Mesothelial cell of epicardium (in vitro differentiated cells): ENCODE results near the gene NME1. TPM values are rescaled to one million over a fixed set of nuclear protein-coding genes. Genes with fewer than 3 reads are reported as not detected.
A peak's percentile ranks its signal among the peaks of the same experiment; 100 is the strongest.
"Not testable (repeated sequence)": the region's sequence is repeated elsewhere in the genome, so short reads cannot be mapped to it uniquely, and the experiment has no call there.

Experiments
- DNase-seq, 2 experiments: peaks; one replicate each; pipeline ENCODE4 v3.0.0; 2021; ENCODE audit warnings: low spot score in 2 of 2; ENCODE audit not compliant: unreplicated experiment in 2 of 2
- H3K27ac Mint-ChIP-seq: 2 replicates; pipeline ENCODE4 v1.8.0; 2021; ENCODE audit warnings: mixed read lengths
- H3K27me3 Mint-ChIP-seq: 2 replicates; pipeline ENCODE4 v1.8.0; 2021; ENCODE audit warnings: low read depth, mixed read lengths
- H3K36me3 Mint-ChIP-seq: 2 replicates; pipeline ENCODE4 v1.8.0; 2021; ENCODE audit warnings: mixed read lengths
- H3K4me1 Mint-ChIP-seq: 2 replicates; pipeline ENCODE4 v1.8.0; 2021; ENCODE audit warnings: mixed read lengths
- H3K4me3 Mint-ChIP-seq: 2 replicates; pipeline ENCODE4 v1.8.0; 2021; ENCODE audit warnings: mild to moderate bottlenecking, moderate library complexity, mixed read lengths
- H3K9me3 Mint-ChIP-seq: 2 replicates; pipeline ENCODE4 v1.8.0; 2021; ENCODE audit warnings: mixed read lengths
- total RNA-seq: library from RNA; stranded (reverse); gene quantifications from 3 replicates; pipeline ENCODE4 v1.2.1, GENCODE V29; 2021
- TF ChIP-seq, protein P1 (sequence below): fragments of 200-600 bp; sonication (generic); IDR thresholded peaks from one replicate; pipeline ENCODE4 v1.5.0; 2021; ENCODE audit warnings: antibody characterized with exemption; ENCODE audit not compliant: unreplicated experiment

NME1 gene
- total RNA-seq, 1 donor from 2014 or later = 114 TPM

DNA sequence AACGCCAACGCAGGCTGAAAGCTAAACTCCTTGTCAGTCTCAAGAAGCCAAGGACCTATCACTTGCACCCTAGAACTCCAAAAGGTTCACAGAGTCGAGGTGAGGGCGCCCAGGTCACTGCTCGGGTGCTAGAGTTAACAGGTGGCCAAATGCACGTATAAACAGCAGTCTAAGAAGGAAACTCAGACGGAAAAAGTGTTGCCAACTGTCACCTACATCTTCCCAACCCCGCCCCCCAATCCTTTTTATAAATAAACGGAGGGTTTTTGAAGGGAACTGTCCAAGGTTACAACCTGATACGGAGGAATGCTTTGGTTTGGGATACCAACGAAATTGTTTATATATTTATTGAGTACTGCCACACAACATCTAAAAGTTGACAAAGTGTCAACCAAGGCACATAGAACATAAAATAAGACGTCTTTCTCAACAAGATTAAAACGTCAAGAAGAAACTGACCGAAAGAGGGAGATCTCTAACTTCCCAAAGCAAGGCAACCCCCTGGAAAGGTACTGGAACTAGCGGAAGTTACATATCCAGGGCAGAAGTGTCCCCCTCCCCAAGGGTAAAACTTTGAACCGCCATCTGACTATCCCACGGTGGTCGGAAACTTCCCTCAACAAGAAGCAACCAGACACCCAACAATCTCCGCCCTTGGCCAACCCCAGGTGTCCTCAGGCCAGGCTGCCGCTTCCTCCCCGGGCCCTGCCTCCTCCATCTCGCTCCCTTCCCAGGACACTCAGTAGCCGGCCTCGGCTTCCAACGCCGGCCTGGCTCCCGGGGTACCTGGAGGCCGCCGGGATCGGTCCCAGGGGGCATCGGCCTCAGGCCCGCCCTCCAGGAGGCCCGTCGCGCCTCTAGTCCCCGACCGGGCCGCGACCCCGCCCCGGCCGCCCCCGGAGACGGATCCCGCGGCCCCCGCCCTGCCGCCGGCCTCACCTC lies 33.7 kb upstream of the NME1 start:
- no peaks in the 10 kb centered on the region for H3K9me3 Mint-ChIP-seq
- no peaks in the 10 kb centered on the region for H3K36me3 Mint-ChIP-seq
- peak overlapping the region; percentile 95 for H3K4me3 Mint-ChIP-seq
- H3K27ac Mint-ChIP-seq = peak overlapping the region; percentile 98
- TF ChIP-seq, protein P1, sequence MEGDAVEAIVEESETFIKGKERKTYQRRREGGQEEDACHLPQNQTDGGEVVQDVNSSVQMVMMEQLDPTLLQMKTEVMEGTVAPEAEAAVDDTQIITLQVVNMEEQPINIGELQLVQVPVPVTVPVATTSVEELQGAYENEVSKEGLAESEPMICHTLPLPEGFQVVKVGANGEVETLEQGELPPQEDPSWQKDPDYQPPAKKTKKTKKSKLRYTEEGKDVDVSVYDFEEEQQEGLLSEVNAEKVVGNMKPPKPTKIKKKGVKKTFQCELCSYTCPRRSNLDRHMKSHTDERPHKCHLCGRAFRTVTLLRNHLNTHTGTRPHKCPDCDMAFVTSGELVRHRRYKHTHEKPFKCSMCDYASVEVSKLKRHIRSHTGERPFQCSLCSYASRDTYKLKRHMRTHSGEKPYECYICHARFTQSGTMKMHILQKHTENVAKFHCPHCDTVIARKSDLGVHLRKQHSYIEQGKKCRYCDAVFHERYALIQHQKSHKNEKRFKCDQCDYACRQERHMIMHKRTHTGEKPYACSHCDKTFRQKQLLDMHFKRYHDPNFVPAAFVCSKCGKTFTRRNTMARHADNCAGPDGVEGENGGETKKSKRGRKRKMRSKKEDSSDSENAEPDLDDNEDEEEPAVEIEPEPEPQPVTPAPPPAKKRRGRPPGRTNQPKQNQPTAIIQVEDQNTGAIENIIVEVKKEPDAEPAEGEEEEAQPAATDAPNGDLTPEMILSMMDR = no peak
- peak; percentile 20 to 60 for DNase-seq
- H3K4me1 Mint-ChIP-seq = peaks cover 40% of the 10 kb centered on the region
- H3K27me3 Mint-ChIP-seq = no peaks in the 10 kb centered on the region

DNA sequence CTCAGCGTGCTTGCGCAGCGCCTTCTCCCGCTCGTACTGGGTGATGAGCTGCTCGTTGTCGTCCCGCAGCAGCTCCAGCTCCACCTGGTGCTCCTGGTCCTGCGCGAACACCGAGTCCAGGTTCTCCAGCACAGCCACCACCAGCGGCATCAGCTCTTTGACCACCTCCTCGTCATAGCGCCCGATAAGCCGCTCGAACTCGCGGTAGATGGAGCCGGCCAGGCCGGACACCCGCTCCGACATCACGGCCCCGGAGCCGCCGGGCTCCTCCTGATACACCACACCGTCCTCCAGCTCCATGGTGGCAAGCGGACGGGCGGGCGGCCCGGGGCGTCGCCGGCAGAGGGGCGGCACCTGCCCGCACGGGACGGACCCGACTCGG lies 33.0 kb upstream of the NME1 start:
- Mint-ChIP-seq H3K4me1 (peaks cover 40% of the 10 kb centered on the region), H3K27ac (peak overlapping the region; percentile 98), H3K9me3 (no peaks in the 10 kb centered on the region), H3K36me3 (no peaks in the 10 kb centered on the region), H3K27me3 (no peaks in the 10 kb centered on the region), H3K4me3 (peak overlapping the region; percentile 95)
- TF ChIP-seq, protein P1 = no peak
- DNase-seq = no peak

DNA sequence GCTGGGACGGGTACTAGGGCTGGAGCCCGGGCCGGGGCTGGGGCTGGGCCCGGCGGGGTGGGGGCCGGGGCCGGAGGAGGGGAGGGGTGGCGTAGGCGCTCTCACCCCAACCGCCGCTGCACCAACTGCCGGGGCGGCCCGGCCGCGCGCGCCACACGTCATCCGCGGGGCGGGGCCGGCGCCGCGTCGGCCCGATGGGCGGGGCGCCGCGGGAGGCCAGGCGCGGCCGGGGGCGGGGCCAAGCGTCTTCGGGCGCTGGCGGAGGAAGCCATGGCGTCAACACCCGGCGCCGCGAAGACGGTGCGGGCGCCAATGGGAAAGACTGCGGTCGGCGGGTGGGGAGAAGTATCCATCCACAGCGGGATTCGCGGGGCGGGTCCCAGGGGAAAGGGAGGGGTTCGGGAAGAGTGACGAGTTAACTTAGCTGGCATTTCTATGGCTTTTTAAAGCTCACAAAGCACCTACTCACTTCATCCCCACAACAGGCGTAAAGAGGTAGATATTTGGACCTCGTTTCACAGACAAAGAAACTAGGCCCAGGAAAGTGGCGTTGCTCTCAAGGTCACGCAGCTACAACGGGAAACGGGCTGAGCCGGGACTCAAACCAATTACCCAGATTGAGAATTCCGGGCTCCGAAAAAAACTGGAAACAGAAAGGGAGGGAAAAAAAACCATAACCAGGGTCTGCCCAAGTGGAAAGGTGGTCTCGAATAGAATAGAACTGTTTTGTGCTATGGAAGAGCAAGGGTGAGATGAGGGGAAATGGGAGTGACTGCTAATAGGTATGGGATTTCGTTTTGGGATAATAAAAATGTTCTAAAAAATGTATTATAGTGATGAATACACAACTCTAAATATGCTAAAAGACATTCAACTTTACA lies 32.4 kb upstream of the NME1 start, which contains the start of gene SPAG9:
SPAG9 (minus strand) TSS at position 130 of the 881 bp plus-strand sequence. CDS start 212 bp downstream, outside the sequence.
- Mint-ChIP-seq H3K27ac (peak within 1 kb of the TSS; percentile 100), H3K36me3 (no peaks in the 10 kb centered on the region), H3K27me3 (no peaks in the 10 kb centered on the region), H3K4me1 (peaks cover 40% of the 10 kb centered on the region), H3K9me3 (no peaks in the 10 kb centered on the region), H3K4me3 (peak within 1 kb of the TSS; percentile 95)
- DNase-seq = peak; percentile 92 to 94
- TF ChIP-seq, protein P1 = no peak

DNA sequence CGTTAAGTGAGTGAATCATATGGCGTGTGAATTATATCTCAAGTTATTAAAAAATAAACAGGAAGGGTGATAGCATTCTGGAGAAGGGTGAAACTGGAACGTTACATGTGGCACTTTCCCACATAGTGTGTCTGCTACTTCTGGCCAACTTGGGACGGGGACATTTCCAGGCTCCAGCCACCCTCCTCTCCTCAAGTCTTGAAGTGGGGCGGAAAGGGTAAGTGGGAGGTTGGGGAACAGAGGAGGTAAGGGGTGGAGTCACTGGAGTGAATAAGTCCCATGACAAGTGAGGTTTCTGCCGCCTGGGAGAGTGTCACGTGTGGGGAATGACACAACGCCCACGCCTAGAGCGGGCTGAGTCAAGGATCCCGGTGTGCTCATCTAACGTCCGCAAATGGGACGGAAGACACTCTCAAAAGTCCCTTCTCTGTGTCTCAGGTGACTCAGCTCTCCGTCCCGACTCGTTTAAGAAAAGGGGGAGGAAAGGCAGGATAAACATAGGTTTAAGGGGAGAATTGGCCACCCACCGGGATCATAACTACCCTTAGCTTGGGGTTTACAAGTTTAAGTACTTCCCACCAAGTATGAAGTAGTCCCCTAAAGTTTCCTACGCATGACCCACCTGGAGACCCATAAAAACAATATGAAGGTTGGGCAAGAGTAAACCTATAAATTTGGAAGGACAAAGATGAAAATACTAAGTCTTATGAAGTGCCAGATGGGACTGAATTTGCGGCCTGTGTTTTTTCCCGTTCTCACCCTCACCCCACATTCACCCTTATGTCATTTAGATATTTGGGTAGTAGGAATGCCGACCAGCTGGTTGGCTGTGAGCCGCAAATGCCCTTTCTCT lies 31.5 kb upstream of the NME1 start:
- Mint-ChIP-seq H3K9me3 (no peaks in the 10 kb centered on the region), H3K4me1 (peaks cover 38% of the 10 kb centered on the region), H3K27ac (peak overlapping the region; percentile 100), H3K36me3 (no peaks in the 10 kb centered on the region), H3K4me3 (peak overlapping the region; percentile 92), H3K27me3 (no peaks in the 10 kb centered on the region)
- TF ChIP-seq, protein P1 = no peak
- peak; percentile 41 to 57 for DNase-seq

DNA sequence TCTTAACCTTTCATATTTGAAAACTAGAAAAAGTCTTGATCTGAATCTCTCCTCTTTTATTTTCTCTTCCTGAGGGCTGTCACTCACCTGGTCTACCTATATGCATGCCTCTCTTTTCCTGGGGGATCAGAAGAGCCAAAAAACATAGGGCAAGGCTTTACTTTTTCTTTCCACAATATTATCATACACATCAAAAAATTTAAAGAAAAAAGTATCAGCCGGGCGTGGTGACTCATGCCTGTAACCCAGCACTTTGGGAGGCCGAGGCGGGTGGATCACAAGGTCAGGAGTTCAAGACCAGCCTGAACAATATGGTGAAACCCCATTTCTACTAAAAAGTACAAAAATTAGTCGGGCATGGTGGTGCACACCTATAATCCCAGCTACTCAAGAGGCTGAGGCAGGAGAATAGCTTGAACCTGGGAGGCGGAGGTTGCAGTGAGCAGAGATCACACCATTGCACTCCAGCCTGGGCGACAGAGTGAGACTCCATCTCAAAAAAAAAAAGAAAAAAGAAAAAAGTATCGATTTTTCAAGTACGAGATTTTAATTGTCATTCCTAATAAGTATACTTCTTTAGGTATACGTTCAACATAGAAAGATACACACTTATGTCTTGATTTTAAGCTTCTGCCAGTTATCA lies 30.8 kb upstream of the NME1 start:
- peak overlapping the region; percentile 100 for H3K27ac Mint-ChIP-seq
- not testable (repeated sequence) for H3K36me3 Mint-ChIP-seq, H3K27me3 Mint-ChIP-seq, DNase-seq, H3K9me3 Mint-ChIP-seq
- H3K4me3 Mint-ChIP-seq = peak overlapping the region; percentile 92
- H3K4me1 Mint-ChIP-seq = peaks cover 33% of the 10 kb centered on the region
